ENCODE data around the gene PLEKHN1.

GRCh38 chr1:1006305-1007159 is 40.2 kb downstream of the PLEKHN1 start:
- TF ChIP-seq POLR2A (IDR thresholded peaks at IDR 0.05; ENCODE audit: extremely low read depth, insufficient read length) (no peak), MYC (IDR thresholded peaks at IDR 0.05; ENCODE audit: low read depth, low read length) (no peak)
